Right ventricle myocardium inferior (tissue), 1 donor: ENCODE results near the gene PCGF2. TPM values are rescaled to one million over a fixed set of nuclear protein-coding genes. Genes with fewer than 3 reads are reported as not detected.

Experiments
- ATAC-seq: fragments of 200-7000 bp; cut with Tn5 transposase; one replicate; pipeline ENCODE4 v1.9.1; 2020; ENCODE audit warnings: mild to moderate bottlenecking, moderate library complexity
- DNase-seq: peaks from one replicate; pipeline ENCODE4 v3.0.0; 2021; ENCODE audit errors: missing footprints
- intact Hi-C: fragments of 100-400 bp; cut with DNase I; formaldehyde crosslinking; loops from one replicate; pipeline ENCODE4 v1.11.0; 2022
- total RNA-seq: library from RNA; stranded (reverse); fragmentation: NEBNext Ultra II Directional; extraction: Animal tissue kit (Norgen Biotek cat#: 25700); gene quantifications from one replicate; pipeline ENCODE4 v1.2.1, GENCODE V29; 2021
- donor health status: DM: no; HTN: yes; CAD: no; lungs with severe emphysema.

Gene PCGF2
- total RNA-seq, 1 donor from 2014 or later = 24.4 TPM

DNA sequence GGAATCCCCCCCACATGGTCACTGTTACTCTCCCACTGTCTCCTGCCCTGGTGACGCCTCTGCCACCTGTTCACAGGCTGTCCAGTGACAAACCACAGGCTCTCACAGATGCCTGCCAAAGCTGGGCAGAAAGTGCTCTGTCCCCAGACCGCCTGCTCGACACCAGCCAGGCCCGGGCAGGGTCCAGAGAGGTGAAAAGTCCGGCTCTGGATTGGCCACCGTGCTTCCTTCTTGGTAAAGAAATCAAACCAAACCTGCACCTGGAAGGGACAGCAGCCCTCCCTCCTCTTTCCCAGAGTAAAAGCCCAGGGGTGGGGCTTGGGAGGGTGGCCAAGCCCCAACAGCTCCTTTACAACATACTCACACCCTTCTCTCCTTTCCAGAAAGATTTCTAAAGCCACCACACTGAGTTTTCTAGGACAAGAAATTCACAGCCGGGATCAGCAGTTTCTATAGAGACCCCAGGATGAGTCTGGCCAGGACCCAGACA lies 6.2 kb downstream of the PCGF2 start:
- intact Hi-C loops = loop anchor here (5.0 to 10.0 kb wide), 2 partner anchors 185 to 413 kb away; partner anchors contain the start of gene PLXDC1
- ATAC-seq (peak; percentile 71), DNase-seq (no peak)

DNA sequence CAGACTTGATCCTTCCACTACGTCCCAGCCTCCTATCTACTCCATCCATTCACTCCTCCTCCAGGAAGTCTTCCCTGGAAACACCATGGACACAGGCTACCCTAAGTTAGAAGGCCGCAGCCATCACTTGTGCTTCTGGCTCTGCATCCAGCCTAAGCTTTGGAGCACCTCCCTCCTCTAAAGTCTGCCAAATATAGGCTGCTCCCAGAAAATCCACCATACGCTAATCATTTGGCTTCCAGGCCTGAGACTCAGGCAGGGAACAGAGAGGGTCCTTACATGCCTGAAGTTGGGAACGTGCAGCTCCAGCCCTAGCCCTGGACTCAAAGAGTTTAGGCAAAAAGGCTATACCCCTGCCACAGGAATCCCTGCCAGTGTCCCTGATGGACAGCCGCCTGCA lies 6.7 kb downstream of the PCGF2 start:
- peak; percentile 4 for ATAC-seq
- intact Hi-C loops = loop anchor here (5.0 to 10.0 kb wide), 2 partner anchors 184 to 413 kb away; partner anchors contain the start of gene PLXDC1
- no peak for DNase-seq

DNA sequence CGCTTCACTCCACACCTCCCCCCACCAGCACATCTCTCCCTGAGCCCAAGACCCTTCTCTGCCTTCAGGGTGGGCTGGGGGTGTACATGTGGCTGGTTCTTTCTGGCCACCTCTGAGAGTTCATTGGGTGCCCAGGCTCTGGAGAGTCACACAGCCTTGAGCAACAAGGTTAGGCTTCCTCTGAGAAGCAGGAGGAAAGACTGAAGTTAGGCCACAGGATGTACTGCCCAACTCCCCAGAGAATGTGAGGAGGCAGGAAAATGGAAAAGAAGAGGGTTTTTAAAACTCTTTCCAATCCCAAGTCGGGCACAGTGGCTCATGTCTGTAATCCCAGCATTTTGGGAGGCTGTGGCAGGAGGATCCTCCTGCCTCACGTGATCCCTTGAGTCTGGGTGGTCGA lies 7.3 kb downstream of the PCGF2 start:
- intact Hi-C loops = loop anchor here (5.0 to 10.0 kb wide), 2 partner anchors 184 to 414 kb away; partner anchors contain the start of gene PLXDC1
- DNase-seq (no peak), ATAC-seq (no peak)

DNA sequence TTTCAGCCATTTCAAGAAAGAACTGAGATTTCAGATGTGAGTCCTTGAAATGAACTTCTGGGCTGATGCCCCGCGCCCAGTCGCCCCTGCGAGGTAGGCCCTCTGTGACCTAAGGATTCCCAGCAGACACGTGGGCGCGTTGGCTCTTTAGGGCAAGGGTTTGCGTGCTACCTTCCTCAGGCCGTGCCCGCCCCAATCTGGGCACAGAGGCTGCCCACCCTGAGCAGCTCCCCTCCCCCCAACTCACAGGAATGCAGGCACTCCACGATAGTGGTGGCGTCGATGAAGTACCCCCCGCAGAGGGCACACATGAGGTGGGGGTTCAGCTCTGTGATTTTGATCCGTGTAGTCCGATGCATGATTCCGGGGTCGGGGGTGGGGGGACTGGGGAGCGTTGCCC lies 8.1 kb downstream of the PCGF2 start:
- intact Hi-C loops = loop anchor here (5.0 to 10.0 kb wide), 2 partner anchors 183 to 415 kb away; partner anchors contain the start of gene PLXDC1
- ATAC-seq (no peak), DNase-seq (no peak)

DNA sequence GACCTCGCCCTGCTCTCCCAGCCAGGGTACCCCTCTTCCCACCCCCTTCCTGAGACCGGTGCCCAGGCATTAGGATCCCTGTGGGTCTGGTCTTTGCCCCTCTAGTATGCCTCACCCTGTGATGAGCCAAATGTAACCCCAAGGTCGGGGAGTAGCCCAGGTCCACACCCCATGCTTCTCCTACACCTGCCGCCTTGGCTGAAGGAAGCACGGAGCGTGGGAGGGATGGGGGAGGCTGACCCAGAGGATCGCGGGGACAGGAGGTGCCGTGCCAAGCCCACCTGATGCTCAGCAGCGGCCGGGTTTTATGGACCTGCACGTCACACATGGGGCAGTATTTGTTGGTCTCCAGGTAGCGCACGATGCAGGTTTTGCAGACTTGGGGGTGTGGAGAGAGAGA lies 8.8 kb downstream of the PCGF2 start:
- DNase-seq (no peak), ATAC-seq (no peak)
- intact Hi-C loops = loop anchor here (10.0 kb wide), 1 partner anchor 315 kb away; the partner anchor contains the start of gene ARHGAP23

DNA sequence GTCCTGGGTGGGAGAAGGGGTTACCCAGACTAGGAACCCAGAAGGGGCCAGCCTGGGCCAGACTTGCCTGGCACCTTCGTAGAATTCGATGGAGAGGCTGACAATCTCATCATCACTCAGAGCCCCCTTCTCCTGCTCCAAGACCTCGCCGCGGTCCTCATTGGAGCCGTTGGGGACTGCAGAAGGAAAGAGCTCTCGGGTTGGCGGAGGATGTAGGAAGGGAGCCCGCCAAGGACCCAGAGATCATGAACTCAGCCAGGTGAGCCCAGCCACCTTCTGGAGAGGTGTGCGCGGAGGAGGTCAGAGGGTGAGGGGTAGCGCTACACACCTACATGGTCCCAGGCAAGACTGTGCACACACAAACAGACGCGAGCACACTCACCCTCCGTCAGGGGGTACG lies 9.4 kb downstream of the PCGF2 start:
- ATAC-seq (no peak), DNase-seq (no peak)
- intact Hi-C loops = loop anchor here (10.0 kb wide), 1 partner anchor 314 kb away; the partner anchor contains the start of gene ARHGAP23

DNA sequence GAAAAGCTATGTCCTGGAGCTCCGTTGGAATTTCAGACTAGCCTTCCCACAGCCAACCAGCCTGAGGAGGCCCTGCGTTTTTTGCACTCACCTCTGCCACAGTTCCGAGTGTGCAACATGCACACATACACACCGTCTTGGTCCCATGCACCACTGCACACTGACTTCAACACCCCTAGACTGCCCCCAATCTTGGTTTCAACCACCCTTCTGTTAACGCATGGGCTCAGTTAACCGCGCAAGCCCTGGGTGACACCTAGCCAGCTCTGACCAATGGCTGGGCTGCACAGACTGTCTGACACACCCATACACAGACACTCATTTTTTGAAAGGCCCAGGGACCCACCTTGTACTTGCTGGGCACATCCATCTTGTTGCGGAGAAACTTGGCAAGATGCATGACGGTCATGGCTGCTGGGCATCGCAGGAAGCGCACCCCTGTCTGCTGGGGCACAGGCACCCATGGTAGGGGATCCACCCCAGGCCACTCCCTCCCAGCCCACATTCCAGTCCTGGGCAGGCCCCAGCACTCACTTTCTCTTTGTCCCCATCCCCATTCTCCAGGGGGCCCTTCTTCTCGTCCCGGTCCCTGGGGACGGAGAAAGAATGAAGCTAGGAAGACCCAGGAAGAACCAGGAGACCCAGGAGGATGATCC lies 10.0 kb downstream of the PCGF2 start:
- DNase-seq = no peak
- ATAC-seq = no peak
- intact Hi-C loops = loop anchor here (10.0 kb wide), 1 partner anchor 313 kb away; the partner anchor contains the start of gene ARHGAP23

DNA sequence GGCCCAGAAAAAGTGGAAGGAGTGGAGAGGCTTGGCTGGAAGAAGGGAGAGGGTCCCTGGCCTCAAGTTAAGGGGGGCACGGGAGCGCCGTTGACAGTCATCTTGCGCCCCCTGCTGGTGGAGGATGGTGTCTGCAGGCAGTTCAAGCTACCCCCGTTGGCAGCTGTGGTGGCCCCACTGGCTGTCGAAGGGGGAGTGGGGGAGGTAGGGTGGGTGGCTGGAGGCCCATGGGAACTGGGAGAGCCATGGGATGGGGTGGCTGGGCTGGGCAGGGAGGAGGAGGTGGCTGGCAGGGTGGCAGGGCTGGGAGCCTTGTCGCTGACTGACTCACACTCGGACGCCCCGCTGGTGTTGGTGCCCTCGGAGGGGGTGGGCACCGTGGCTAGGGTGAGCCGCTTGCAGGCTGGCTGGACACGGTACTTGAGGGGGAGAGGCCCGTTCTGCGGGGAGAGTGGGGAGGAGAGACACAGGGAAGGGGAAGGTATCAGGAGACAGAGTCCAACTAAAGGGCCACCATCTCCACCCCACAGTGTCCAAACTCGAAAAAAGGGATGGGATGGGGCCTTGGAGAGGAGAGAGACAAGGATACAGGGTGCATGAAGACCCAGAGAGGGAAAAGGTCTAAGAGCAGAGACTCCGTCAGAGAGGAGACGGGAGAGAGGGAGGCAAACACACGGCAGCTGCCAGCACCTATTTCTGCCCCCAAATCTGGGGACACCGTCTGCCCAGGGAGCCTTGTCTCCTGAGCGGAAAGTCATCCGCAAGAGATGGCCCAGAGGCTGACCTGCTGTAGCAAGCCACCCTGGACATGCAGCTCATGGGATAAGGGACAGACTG lies 12.8 kb downstream of the PCGF2 start:
- intact Hi-C loops = loop anchor here (10.0 kb wide), 1 partner anchor 311 kb away; the partner anchor contains the start of gene ARHGAP23
- peak; percentile 7 for ATAC-seq
- peak; percentile 83 for DNase-seq

DNA sequence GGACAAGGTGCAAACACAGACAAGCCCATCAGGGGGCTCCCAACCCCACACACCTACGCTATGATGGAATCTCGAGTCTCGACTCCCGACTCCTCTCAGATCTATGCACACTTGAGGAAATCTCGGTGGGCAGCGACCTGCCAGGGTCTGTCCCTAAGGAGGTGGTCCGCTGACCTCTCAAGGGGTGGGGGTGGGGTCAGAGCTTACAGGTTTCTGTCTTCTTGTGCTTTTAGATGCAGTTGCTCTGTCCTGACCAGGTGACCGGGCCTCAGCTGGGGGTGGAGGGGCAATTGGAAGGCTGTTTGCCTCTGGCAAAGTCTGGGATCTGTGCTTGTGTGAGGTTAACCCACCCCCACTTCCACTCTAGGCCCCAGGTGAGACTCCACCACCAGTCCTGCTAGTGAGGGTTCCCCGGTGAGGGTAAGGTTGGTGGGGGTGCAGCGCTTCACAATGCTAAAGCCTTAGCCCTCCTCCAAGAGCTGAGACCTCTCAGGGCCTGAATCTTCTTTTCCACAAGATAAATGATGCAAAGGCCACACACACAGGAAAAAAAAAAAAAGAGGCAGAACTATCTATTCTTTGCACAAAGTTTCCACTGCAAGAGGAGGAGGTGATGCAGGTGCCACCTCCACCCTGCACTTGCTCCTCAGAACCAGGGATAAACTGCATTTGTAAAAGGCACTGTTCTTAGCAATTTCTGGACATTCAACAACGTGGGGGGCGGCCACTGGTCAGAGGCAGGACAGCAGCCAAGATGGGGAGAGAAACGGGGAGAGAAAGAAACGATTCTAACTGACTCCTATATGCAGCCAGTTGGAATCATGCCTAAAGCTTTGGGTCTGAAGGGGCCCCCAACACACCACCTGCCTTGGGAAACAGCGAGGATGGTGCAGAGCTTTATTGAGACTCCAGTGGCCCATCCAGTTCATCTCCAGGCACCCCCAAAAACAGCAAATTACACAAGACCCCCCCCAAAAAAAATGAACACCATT lies 13.9 kb downstream of the PCGF2 start:
- ATAC-seq (no peak), DNase-seq (no peak)
- intact Hi-C loops = loop anchor here (1.0 to 10.0 kb wide), 3 partner anchors 42 to 309 kb away; partner anchors contain the start of gene ARHGAP23

DNA sequence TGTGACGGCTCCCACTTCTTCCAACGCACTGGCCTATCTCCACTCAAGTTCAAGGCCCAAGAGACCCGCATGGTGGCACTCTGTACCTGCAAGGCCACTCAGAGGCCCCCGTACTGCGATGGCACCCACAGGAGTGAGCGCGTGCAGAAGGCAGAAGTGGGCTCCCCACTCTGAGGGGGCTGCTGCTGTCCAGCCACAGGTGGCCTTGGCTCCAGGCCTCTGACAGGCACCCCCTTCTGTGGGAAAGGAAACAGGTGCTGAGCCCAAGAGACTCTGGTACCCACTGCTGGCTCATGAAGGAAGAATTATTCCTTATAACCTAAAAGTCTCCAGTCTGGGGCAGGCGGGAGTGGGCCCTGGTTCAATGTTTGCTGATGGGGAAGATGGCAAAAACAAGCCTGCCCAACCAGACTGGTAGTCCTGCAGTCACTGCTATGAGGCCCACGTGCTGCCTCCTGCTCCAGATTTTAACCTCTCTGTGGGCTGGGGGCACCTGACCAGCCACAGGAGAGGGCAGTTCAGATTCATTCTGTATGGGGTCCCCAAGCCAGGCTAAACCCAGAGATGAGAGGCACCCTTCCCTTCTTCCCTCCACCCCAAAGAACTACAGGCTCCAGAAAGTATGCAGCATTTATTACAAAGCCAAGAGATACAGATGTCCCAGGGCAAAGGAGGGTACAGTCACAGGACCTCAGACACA lies 14.7 kb downstream of the PCGF2 start:
- DNase-seq (no peak), ATAC-seq (no peak)
- intact Hi-C loops = loop anchor here (5.0 to 10.0 kb wide), 2 partner anchors 41 to 309 kb away; partner anchors contain the start of gene ARHGAP23

DNA sequence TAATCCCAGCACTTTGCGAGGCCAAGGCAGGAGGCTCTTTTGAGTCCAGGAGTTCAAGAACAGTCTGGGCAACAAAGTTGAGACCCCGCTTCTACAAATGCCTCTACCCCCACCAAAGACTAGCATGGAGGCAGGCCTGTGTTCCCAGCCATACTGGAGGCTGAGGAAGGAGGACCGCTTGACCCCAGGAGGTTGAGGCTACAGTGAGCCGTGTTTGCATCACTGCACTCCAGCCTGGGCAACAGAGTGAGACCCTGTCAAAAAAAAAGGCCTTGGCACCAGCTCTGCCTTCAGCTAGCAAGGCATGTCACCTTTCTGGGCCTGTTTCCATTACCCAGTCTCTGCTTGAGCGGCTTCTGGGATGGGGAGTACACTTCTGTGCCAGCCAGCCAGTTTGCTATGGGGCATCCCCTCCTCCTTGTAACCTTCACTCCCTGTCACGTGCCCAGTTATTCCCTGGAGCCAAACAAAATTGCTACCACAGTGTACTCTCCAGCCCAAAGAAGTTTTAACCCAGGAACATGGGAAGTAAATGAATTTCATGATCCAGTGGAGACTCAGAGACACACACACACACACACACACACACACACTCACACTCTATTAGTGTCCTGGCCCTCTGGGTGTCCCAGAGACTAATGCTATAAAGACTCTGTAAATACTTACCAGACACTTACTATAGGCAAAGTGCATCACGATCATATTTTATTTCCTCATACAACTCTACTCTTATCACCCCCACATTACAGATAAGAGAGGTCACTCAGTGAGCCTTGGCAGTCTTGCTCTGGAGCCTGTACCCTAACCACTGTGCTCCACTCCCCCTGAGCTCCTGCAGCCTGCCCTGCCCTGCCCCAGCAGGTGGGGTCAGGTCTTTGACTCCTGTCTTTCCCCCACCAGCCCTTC lies 15.5 kb downstream of the PCGF2 start:
- intact Hi-C loops = loop anchor here (5.0 to 10.0 kb wide), 2 partner anchors 40 to 308 kb away; partner anchors contain the start of gene ARHGAP23
- DNase-seq = no peak
- peak; percentile 15 for ATAC-seq

DNA sequence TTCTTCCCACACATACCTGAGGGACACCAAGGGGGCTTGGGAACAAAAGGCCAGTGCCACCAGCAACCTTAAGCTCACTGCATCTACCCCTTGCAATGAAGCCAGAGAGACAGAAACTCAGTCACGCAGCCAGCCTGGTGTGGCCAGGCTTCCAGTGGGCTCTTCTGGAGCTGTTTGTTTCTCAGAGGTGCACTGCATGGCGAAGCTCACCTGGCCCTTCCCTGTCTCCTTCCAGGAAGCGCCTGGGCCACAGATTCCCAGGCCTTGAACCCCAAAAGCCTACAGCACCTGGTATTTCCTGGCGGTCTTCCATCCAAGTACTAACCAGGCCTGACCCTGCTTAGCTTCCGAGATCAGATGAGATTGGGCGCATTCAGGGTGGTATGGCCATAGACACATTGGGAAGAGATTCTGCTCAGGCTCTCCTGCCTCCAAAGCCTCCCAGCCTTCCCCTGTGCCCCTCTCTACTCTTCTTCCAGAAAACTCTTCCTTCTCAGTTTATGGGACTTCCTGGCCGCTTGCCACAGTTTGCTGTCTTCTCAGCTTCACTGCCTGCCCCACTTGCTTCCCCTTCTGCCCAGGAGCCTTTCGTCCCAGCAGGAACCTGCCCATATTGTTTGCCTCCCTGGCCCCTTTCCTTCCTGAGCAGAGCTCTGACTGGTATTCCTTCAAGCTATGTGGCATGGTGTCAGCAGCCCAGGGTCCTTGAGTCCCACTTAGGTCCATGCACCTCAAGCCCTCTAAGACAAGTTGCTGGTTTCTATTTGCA lies 16.4 kb downstream of the PCGF2 start:
- no peak for ATAC-seq
- intact Hi-C loops = loop anchor here (2.0 to 10.0 kb wide), 3 partner anchors 17 to 307 kb away; partner anchors contain the start of genes ARHGAP23 and PCGF2
- DNase-seq = no peak

DNA sequence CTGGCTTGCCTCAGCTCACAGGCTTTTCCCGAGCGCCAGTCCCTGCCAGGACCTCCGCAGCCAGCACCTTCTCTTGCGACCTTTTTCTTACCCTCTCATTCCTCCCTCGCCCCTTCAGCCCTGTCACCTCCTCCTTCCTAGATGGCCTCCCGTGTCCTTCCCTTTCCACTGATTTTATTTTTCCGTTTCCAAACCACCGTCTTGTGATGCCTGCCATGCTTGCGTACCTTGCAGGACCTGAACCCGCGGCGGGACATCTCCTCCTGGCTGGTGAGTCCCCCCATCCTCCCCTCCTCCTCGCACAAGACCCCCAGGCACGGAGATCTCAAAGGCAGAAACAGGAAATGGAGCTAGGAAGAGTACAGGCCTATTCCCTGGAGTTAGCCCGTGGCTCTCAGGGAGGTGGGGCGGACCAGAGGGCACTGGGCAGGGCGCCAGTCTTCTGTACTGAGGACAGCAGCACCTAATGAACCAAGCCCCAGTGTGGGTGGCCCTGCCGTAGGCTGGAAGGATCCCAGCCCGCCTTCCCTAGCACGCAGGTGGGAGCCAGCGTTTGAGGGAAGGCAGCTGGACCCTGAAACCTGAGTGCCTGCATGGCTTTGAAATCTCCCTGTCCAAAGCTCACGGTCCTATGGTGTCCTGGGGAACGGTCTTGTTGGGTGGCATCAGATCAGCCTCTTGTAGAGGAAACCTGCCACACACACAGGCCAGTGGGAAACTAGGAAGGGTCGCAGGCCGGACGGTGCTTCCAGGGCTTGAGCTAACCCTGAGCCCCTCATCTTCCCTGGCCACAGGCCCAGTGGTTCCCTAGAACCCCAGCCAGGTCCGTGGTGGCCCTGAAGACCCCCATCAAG lies 17.4 kb downstream of the PCGF2 start:
- intact Hi-C loops = loop anchor here (1.0 to 10.0 kb wide), 4 partner anchors 18 to 306 kb away; partner anchors contain the start of genes ARHGAP23 and PCGF2
- peak; percentile 53 for ATAC-seq
- peak; percentile 88 for DNase-seq

DNA sequence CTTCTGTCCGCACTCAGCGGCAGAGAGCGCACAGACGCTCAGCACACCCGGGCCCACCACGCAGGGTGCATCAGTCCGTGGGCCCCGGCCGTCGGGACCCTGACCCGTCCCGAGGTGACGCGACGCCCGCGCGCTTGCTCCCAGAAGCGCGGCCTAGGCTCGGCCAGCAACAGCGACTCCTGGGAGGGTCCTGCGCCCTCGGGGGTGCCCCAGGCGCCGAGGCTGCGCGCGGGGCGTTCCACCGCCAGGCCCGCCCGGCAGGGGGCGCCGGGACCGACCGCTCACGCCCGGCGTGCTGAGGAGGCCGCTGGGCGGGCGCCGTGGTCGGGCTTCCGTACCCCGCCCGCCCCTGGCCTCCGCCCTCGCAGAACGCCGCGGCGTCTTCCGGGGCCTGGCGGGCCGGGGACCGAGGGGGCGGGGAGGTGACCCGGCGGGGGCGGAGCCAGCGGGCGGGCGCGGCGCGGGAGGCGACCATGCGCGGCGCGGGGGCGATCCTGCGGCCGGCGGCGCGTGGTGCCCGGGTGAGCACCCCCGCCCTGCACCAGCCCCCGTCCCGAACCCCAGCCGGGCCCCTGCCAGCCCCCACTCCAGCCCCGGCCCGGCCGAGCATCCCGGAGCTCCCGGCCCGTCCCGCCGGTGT lies 18.1 kb downstream of the PCGF2 start, which contains the start of gene CISD3:
TSS of gene CISD3 (plus strand) at position 456 of the 640 bp plus-strand sequence. CDS start at position 474, 18 bp downstream.
- intact Hi-C loops = loop anchor here (1.0 to 10.0 kb wide), 4 partner anchors 19 to 305 kb away; partner anchors contain the start of genes ARHGAP23 and PCGF2
- peak; percentile 90 for ATAC-seq
- DNase-seq = peak; percentile 95
